ENCODE data around the gene CREB3L1. TPM values are rescaled to one million over a fixed set of nuclear protein-coding genes. Genes with fewer than 3 reads are reported as not detected.

Gene CREB3L1
- total and polyA plus RNA-seq, 2 experiments from 2014 or later, result 22.9 to 275 TPM

- DNase-seq (ENCODE audit: low spot score), result no peak
- Histone ChIP-seq H2AFZ (no peak overlapping the region), H3K36me3 (replicated peaks; ENCODE audit: insufficient read depth, low read depth) (no peaks in the 10 kb centered on the region), H3K79me2 (no peaks in the 10 kb centered on the region), H3K4me1 (ENCODE audit: insufficient read depth) (peaks cover 5% of the 10 kb centered on the region), H4K20me1 (ENCODE audit: insufficient read depth, poor library complexity, severe bottlenecking) (no peaks in the 10 kb centered on the region), H3K9me2 (replicated peaks; ENCODE audit: insufficient read depth) (no peaks in the 10 kb centered on the region), H3K9me3 (ENCODE audit: low read depth) (no peaks in the 10 kb centered on the region), H3K27me3 (no peaks in the 10 kb centered on the region), H3K4me2 (no peak overlapping the region), H3K4me3 (no peak overlapping the region), H3K27ac (no peak overlapping the region)
- WGBS (ENCODE audit: low lambda C conversion rate, missing lambda C conversion rate), result 94% methylated on average over 13 of the region's 13 CpGs
- TF ChIP-seq EZH2phosphoT487 (IDR thresholded peaks at IDR 0.05; ENCODE audit: low read depth, severe bottlenecking, unreplicated experiment), result no peak
- TF ChIP-seq EZH2 (IDR thresholded peaks at IDR 0.05; ENCODE audit: borderline replicate concordance), result no peak
- TF ChIP-seq, protein P1, sequence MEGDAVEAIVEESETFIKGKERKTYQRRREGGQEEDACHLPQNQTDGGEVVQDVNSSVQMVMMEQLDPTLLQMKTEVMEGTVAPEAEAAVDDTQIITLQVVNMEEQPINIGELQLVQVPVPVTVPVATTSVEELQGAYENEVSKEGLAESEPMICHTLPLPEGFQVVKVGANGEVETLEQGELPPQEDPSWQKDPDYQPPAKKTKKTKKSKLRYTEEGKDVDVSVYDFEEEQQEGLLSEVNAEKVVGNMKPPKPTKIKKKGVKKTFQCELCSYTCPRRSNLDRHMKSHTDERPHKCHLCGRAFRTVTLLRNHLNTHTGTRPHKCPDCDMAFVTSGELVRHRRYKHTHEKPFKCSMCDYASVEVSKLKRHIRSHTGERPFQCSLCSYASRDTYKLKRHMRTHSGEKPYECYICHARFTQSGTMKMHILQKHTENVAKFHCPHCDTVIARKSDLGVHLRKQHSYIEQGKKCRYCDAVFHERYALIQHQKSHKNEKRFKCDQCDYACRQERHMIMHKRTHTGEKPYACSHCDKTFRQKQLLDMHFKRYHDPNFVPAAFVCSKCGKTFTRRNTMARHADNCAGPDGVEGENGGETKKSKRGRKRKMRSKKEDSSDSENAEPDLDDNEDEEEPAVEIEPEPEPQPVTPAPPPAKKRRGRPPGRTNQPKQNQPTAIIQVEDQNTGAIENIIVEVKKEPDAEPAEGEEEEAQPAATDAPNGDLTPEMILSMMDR (IDR thresholded peaks at IDR 0.05; ENCODE audit: poor library complexity), result no peak
These were observed 92.8 kb downstream of the CREB3L1 start for GRCh38 chr11:46370253-46370652.

Other genes with a start within 250 kb of the CREB3L1 start
- 27.7 and 30.4 TPM in 2 replicates for gene PHF21A, start 156.2 kb upstream of the CREB3L1 start, total RNA-seq
- 20.5 and 24.6 TPM in 2 replicates for gene PHF21A, start 156.2 kb upstream of the CREB3L1 start, polyA plus RNA-seq
- 26.6 and 28.2 TPM in 2 replicates for gene DGKZ, start 69.8 kb downstream of the CREB3L1 start, total RNA-seq
- gene DGKZ, start 69.8 kb downstream of the CREB3L1 start, polyA plus RNA-seq, result 42.9 and 52.4 TPM in 2 replicates
- gene MDK, start 104.0 kb downstream of the CREB3L1 start, total RNA-seq, result 515 and 562 TPM in 2 replicates
- gene MDK, start 104.0 kb downstream of the CREB3L1 start, polyA plus RNA-seq, result 1,225 and 1,549 TPM in 2 replicates
- gene CHRM4, start 114.1 kb downstream of the CREB3L1 start, total RNA-seq, result 0.30 and 0.84 TPM in 2 replicates
- gene CHRM4, start 114.1 kb downstream of the CREB3L1 start, polyA plus RNA-seq, result 0.30 TPM in 1 of 2 replicates, not detected in the other